NCI-H128 (cell line): Measurements from ENCODE around the gene NAT10.

ENCODE experiments used
- DNase-seq: peaks from one replicate; lab custom pipeline; 2025; ENCODE audit not compliant: unreplicated experiment; lab: John Stamatoyannopoulos, UW

Gene NAT10

GRCh38 chr11:34185926-34186841, 80.8 kb downstream of the NAT10 start:
- DNase-seq = no peak

- DNase-seq = no peak
Measured at GRCh38 chr11:34188181-34188580, 82.8 kb downstream of the NAT10 start.

- no peak for DNase-seq
Measured at GRCh38 chr11:34189191-34189590, 83.8 kb downstream of the NAT10 start.

GRCh38 chr11:34190192-34191139, 85.0 kb downstream of the NAT10 start:
- DNase-seq = no peak

GRCh38 chr11:34191578-34191977, 86.1 kb downstream of the NAT10 start:
- no peak for DNase-seq

GRCh38 chr11:34192481-34193401, 87.3 kb downstream of the NAT10 start:
- DNase-seq = no peak

GRCh38 chr11:34194576-34195335, 89.3 kb downstream of the NAT10 start:
- DNase-seq = no peak
